Muscle of leg (tissue), 11 donors: ENCODE measurements around the gene ORAI3. TPM values are rescaled to one million over a fixed set of nuclear protein-coding genes. Genes with fewer than 3 reads are reported as not detected.

Experiments used
- DNase-seq: peaks from one replicate; pipeline ENCODE4 v3.0.0; 2013
- H3K27ac ChIP-seq: one replicate; pipeline ENCODE4 v1.5.1; 2013; ENCODE audit warnings: mild to moderate bottlenecking, low read length, control low read depth
- H3K27me3 ChIP-seq: one replicate; pipeline ENCODE4 v1.6.1; 2013; ENCODE audit warnings: low read length; ENCODE audit not compliant: control insufficient read depth, insufficient read depth
- H3K36me3 ChIP-seq: one replicate; pipeline ENCODE4 v1.6.1; 2013; ENCODE audit warnings: low read length; ENCODE audit not compliant: control insufficient read depth, insufficient read depth
- H3K4me1 ChIP-seq: one replicate; pipeline ENCODE4 v1.6.1; 2013; ENCODE audit warnings: low read length; ENCODE audit not compliant: control insufficient read depth, insufficient read depth
- H3K4me3 ChIP-seq: one replicate; pipeline ENCODE4 v1.5.1; 2013; ENCODE audit warnings: low read length, control low read depth
- H3K9me3 ChIP-seq: replicated peaks from 2 replicates; pipeline ENCODE4 v1.6.1; 2013; ENCODE audit warnings: low read depth, low read length; ENCODE audit not compliant: control insufficient read depth
- WGBS: methylation state at CpG from one replicate; pipeline ENCODE4 v1.1.5; 2013; ENCODE audit warnings: missing lambda C conversion rate; ENCODE audit not compliant: insufficient coverage; 5-methylcytosine and 5-hydroxymethylcytosine counted together
- polyA plus RNA-seq, 8 donors: library from polyadenylated mRNA; unstranded; fragments of 120-200 nt; gene quantifications; one replicate each; pipeline versions ENCODE4 v1.2.1 to v1.2.3, GENCODE V29; 2013; ENCODE audit warnings: inconsistent platforms in 1 of 8, low replicate concordance in 1 of 8; ENCODE audit not compliant: insufficient read length in 8 of 8, insufficient read depth in 1 of 8
- total RNA-seq: library from RNA; stranded (reverse); fragments of 120-200 nt; gene quantifications from one replicate; pipeline ENCODE4 v1.2.4, GENCODE V29; 2013

Gene ORAI3
- total and polyA plus RNA-seq, 9 donors, result 8.9 to 14.0 (median 11.1) TPM

- no peak overlapping the region for H3K4me3 ChIP-seq
- peaks cover 44% of the 10 kb centered on the region for H3K4me1 ChIP-seq
- H3K27me3 ChIP-seq, result peaks cover 9% of the 10 kb centered on the region
- H3K9me3 ChIP-seq, result no peaks in the 10 kb centered on the region
- WGBS, result 56% methylated on average over 4 of the region's 6 CpGs
- peak overlapping the region; percentile 2 for H3K27ac ChIP-seq
- no peak for DNase-seq
- H3K36me3 ChIP-seq, result no peaks in the 10 kb centered on the region
Observed at GRCh38 chr16:30998852-30999761, 50.2 kb downstream of the ORAI3 start.

- Histone ChIP-seq H3K4me1 (peaks cover 44% of the 10 kb centered on the region), H3K36me3 (no peaks in the 10 kb centered on the region), H3K4me3 (no peak overlapping the region), H3K27me3 (peaks cover 9% of the 10 kb centered on the region), H3K27ac (no peak overlapping the region), H3K9me3 (no peaks in the 10 kb centered on the region)
- 85% methylated on average over 12 of the region's 19 CpGs for WGBS
- DNase-seq, result no peak
Observed at GRCh38 chr16:31000671-31001382, 52.0 kb downstream of the ORAI3 start.

- Histone ChIP-seq H3K27ac (no peak overlapping the region), H3K27me3 (peaks cover 7% of the 10 kb centered on the region), H3K4me1 (peaks cover 38% of the 10 kb centered on the region), H3K4me3 (no peak overlapping the region), H3K9me3 (no peaks in the 10 kb centered on the region), H3K36me3 (no peaks in the 10 kb centered on the region)
- 52% methylated on average over 13 of the region's 16 CpGs for WGBS
- no peak for DNase-seq
Observed at GRCh38 chr16:31001507-31002249, 52.8 kb downstream of the ORAI3 start.

- Histone ChIP-seq H3K36me3 (no peaks in the 10 kb centered on the region), H3K27ac (no peak overlapping the region), H3K27me3 (peaks cover 10% of the 10 kb centered on the region), H3K4me1 (peaks cover 33% of the 10 kb centered on the region), H3K9me3 (no peaks in the 10 kb centered on the region), H3K4me3 (no peak overlapping the region)
- WGBS, result 37% methylated on average over 9 of the region's 10 CpGs
- DNase-seq, result no peak
Observed at GRCh38 chr16:31002250-31002700, 53.4 kb downstream of the ORAI3 start.

GRCh38 chr16:31002862-31003341, 54.0 kb downstream of the ORAI3 start:
- Histone ChIP-seq H3K36me3 (no peaks in the 10 kb centered on the region), H3K27me3 (peaks cover 14% of the 10 kb centered on the region), H3K27ac (peak overlapping the region; percentile 65), H3K4me1 (peaks cover 27% of the 10 kb centered on the region), H3K4me3 (no peak overlapping the region), H3K9me3 (no peaks in the 10 kb centered on the region)
- 12% methylated on average over 6 of the region's 9 CpGs for WGBS
- peak; percentile 74 for DNase-seq

GRCh38 chr16:31003744-31004143, 54.9 kb downstream of the ORAI3 start:
- peaks cover 16% of the 10 kb centered on the region for H3K27me3 ChIP-seq
- H3K27ac ChIP-seq, result no peak overlapping the region

More at GRCh38 chr16:31003744-31004143, 54.9 kb downstream of the ORAI3 start:
- no peak for DNase-seq
- Histone ChIP-seq H3K4me3 (no peak overlapping the region), H3K4me1 (peaks cover 18% of the 10 kb centered on the region), H3K36me3 (no peaks in the 10 kb centered on the region), H3K9me3 (no peaks in the 10 kb centered on the region)
- WGBS, result 100% methylated on average over 1 of the region's 6 CpGs

Other genes starting within 250 kb of the ORAI3 start
- gene SRCAP, start 249.9 kb upstream of the ORAI3 start, total RNA-seq, result 7.9 TPM
- gene SRCAP, start 249.9 kb upstream of the ORAI3 start, polyA plus RNA-seq, result 10 to 100 TPM; 16.2 to 28.3 (median 21.8) TPM
- gene PHKG2, start 200.6 kb upstream of the ORAI3 start, total RNA-seq, result 10.5 TPM
- gene PHKG2, start 200.6 kb upstream of the ORAI3 start, polyA plus RNA-seq, result 10 to 100 TPM; 10.7 to 14.5 (median 13.3) TPM
- gene CFAP119, start 187.0 kb upstream of the ORAI3 start, total RNA-seq, result 1.8 TPM
- gene CFAP119, start 187.0 kb upstream of the ORAI3 start, polyA plus RNA-seq, result 1 to 10 TPM; 1.6 to 3.5 (median 2.6) TPM
- gene RNF40, start 186.7 kb upstream of the ORAI3 start, total RNA-seq, result 43.9 TPM
- 10 to 100 TPM; 46.3 to 72.0 (median 56.9) TPM for gene RNF40, start 186.7 kb upstream of the ORAI3 start, polyA plus RNA-seq
- 12.4 TPM for gene ZNF629, start 161.9 kb upstream of the ORAI3 start, total RNA-seq
- 10 to 100 TPM; 12.7 to 18.9 (median 15.3) TPM for gene ZNF629, start 161.9 kb upstream of the ORAI3 start, polyA plus RNA-seq
- 47.6 TPM for gene BCL7C, start 55.0 kb upstream of the ORAI3 start, total RNA-seq
- 10 to 100 TPM; 29.2 to 41.8 (median 34.8) TPM for gene BCL7C, start 55.0 kb upstream of the ORAI3 start, polyA plus RNA-seq
- gene CTF1, start 52.5 kb upstream of the ORAI3 start, total RNA-seq, result 1.7 TPM
- gene CTF1, start 52.5 kb upstream of the ORAI3 start, polyA plus RNA-seq, result 10 to 100 TPM in 3 of 8 donors, 1 to 10 TPM in 5; 8.9 to 11.9 (median 9.8) TPM
- 6.3 TPM for gene FBXL19, start 25.5 kb upstream of the ORAI3 start, total RNA-seq
- gene FBXL19, start 25.5 kb upstream of the ORAI3 start, polyA plus RNA-seq, result 10 to 100 TPM in 7 of 8 donors, 1 to 10 TPM in 1; 8.2 to 17.7 (median 11.8) TPM
- gene SETD1A, start 8.7 kb downstream of the ORAI3 start, total RNA-seq, result 2.7 TPM
- 10 to 100 TPM in 7 of 8 donors, 1 to 10 TPM in 1; 9.8 to 16.5 (median 13.1) TPM for gene SETD1A, start 8.7 kb downstream of the ORAI3 start, polyA plus RNA-seq
- gene HSD3B7, start 36.1 kb downstream of the ORAI3 start, total RNA-seq, result 13.7 TPM
- 1 to 10 TPM; 7.3 to 10.0 (median 8.7) TPM for gene HSD3B7, start 36.1 kb downstream of the ORAI3 start, polyA plus RNA-seq
- 0.66 TPM for gene STX1B, start 61.6 kb downstream of the ORAI3 start, total RNA-seq
- 1 to 10 TPM in 7 of 8 donors, under 1 TPM in 1; 0.99 to 2.9 (median 1.6) TPM for gene STX1B, start 61.6 kb downstream of the ORAI3 start, polyA plus RNA-seq
- 25.7 TPM for gene STX4, start 84.5 kb downstream of the ORAI3 start, total RNA-seq
- 10 to 100 TPM; 38.0 to 49.8 (median 43.4) TPM for gene STX4, start 84.5 kb downstream of the ORAI3 start, polyA plus RNA-seq
- 4.3 TPM for gene ZNF668, start 125.2 kb downstream of the ORAI3 start, total RNA-seq
- gene ZNF668, start 125.2 kb downstream of the ORAI3 start, polyA plus RNA-seq, result 10 to 100 TPM in 6 of 8 donors, 1 to 10 TPM in 2; 8.5 to 12.3 (median 10.9) TPM
- 8.0 TPM for gene ZNF646, start 125.4 kb downstream of the ORAI3 start, total RNA-seq
- 10 to 100 TPM in 3 of 8 donors, 1 to 10 TPM in 5; 7.9 to 11.6 (median 9.8) TPM for gene ZNF646, start 125.4 kb downstream of the ORAI3 start, polyA plus RNA-seq
- 11.5 TPM for gene PRSS53, start 139.9 kb downstream of the ORAI3 start, total RNA-seq
- gene PRSS53, start 139.9 kb downstream of the ORAI3 start, polyA plus RNA-seq, result 1 to 10 TPM; 1.8 to 6.3 (median 4.4) TPM
- 39.6 TPM for gene VKORC1, start 145.7 kb downstream of the ORAI3 start, total RNA-seq
- 10 to 100 TPM; 55.0 to 75.2 (median 63.4) TPM for gene VKORC1, start 145.7 kb downstream of the ORAI3 start, polyA plus RNA-seq
- 12.7 TPM for gene BCKDK, start 159.3 kb downstream of the ORAI3 start, total RNA-seq
- 10 to 100 TPM; 24.8 to 33.3 (median 30.0) TPM for gene BCKDK, start 159.3 kb downstream of the ORAI3 start, polyA plus RNA-seq
- 65.2 TPM for gene KAT8, start 168.6 kb downstream of the ORAI3 start, total RNA-seq
- gene KAT8, start 168.6 kb downstream of the ORAI3 start, polyA plus RNA-seq, result 10 to 100 TPM; 45.9 to 55.1 (median 52.7) TPM
- not detected for gene PRSS8, start 186.7 kb downstream of the ORAI3 start, total RNA-seq
- gene PRSS8, start 186.7 kb downstream of the ORAI3 start, polyA plus RNA-seq, result 10 to 100 TPM in 1 of 8 donors, 1 to 10 TPM in 2, under 1 TPM in 4, not detected in 1; 0.14 to 13.1 (median 0.47) TPM
- gene PRSS36, start 201.0 kb downstream of the ORAI3 start, total RNA-seq, result 2.3 TPM
- 1 to 10 TPM in 6 of 8 donors, under 1 TPM in 2; 0.55 to 2.6 (median 1.6) TPM for gene PRSS36, start 201.0 kb downstream of the ORAI3 start, polyA plus RNA-seq
- gene FUS, start 231.1 kb downstream of the ORAI3 start, total RNA-seq, result 35.6 TPM
- 100 to 1,000 TPM; 413 to 585 (median 491) TPM for gene FUS, start 231.1 kb downstream of the ORAI3 start, polyA plus RNA-seq